Smooth muscle cell (in vitro differentiated cells): ENCODE results near the gene GFM2. TPM values are rescaled to one million over a fixed set of nuclear protein-coding genes. Genes with fewer than 3 reads are reported as not detected.

Experiments used
- DNase-seq: peaks from one replicate; lab custom pipeline; 2025; ENCODE audit not compliant: unreplicated experiment; lab: John Stamatoyannopoulos, UW
- H2AFZ ChIP-seq: fragments of 200-600 bp; sonication (generic); 2 replicates; pipeline ENCODE4 v1.6.0; 2016; ENCODE audit warnings: antibody characterized with exemption, low read depth, mild to moderate bottlenecking
- H3F3A ChIP-seq: fragments of 200-600 bp; sonication (generic); 2 replicates; pipeline ENCODE4 v1.6.0; 2017; ENCODE audit warnings: antibody characterized with exemption, low read depth
- H3K27ac ChIP-seq: fragments of 200-600 bp; sonication (generic); 2 replicates; pipeline ENCODE4 v1.5.1; 2016; ENCODE audit warnings: low read depth, mild to moderate bottlenecking
- H3K27me3 ChIP-seq: fragments of 200-600 bp; sonication (generic); 2 replicates; pipeline ENCODE4 v1.6.1; 2016; ENCODE audit warnings: low read depth, mild to moderate bottlenecking
- H3K36me3 ChIP-seq: fragments of 200-600 bp; sonication (generic); 2 replicates; pipeline ENCODE4 v1.5.1; 2016; ENCODE audit warnings: low read depth
- H3K4me1 ChIP-seq: fragments of 200-600 bp; sonication (generic); 2 replicates; pipeline ENCODE4 v1.5.1; 2016; ENCODE audit warnings: low read depth
- H3K4me2 ChIP-seq: fragments of 200-600 bp; sonication (generic); 2 replicates; pipeline ENCODE4 v1.6.0; 2016; ENCODE audit warnings: mild to moderate bottlenecking
- H3K4me3 ChIP-seq: fragments of 200-600 bp; sonication (generic); 2 replicates; pipeline ENCODE4 v1.5.1; 2016; ENCODE audit warnings: mild to moderate bottlenecking
- H3K79me2 ChIP-seq: fragments of 200-600 bp; sonication (generic); 2 replicates; pipeline ENCODE4 v1.6.0; 2016; ENCODE audit warnings: low read depth, mild to moderate bottlenecking
- H3K9ac ChIP-seq: fragments of 200-600 bp; sonication (generic); 2 replicates; pipeline ENCODE4 v1.6.0; 2016; ENCODE audit warnings: low read depth
- H3K9me3 ChIP-seq: fragments of 200-600 bp; sonication (generic); replicated peaks from 2 replicates; pipeline ENCODE4 v1.5.1; 2016; ENCODE audit warnings: low read depth
- H4K20me1 ChIP-seq: fragments of 200-600 bp; sonication (generic); 2 replicates; pipeline ENCODE4 v1.6.0; 2016; ENCODE audit warnings: low read depth
- WGBS: methylation state at CpG from one replicate; pipeline ENCODE4 v1.1.7; 2016; ENCODE audit warnings: low lambda C conversion rate; 5-methylcytosine and 5-hydroxymethylcytosine counted together
- polyA plus RNA-seq: library from polyadenylated mRNA; unstranded; fragments of >200 nt; fragmentation: Nextera tagmentation; extraction: Ambion mirVana; gene quantifications from 2 replicates; pipeline ENCODE4 v1.2.1, GENCODE V29; 2016
- total RNA-seq: library from RNA; depleted of rRNA; stranded (reverse); fragments of >200 nt; gene quantifications from 2 replicates; pipeline ENCODE4 v1.2.3, GENCODE V29; 2014
- TF ChIP-seq, protein P1 (sequence below): fragments of 200-600 bp; sonication (generic); IDR thresholded peaks from 2 replicates; pipeline ENCODE4 v1.5.1; 2017; ENCODE audit warnings: borderline replicate concordance, mild to moderate bottlenecking, antibody characterized with exemption; ENCODE audit not compliant: insufficient read depth, poor library complexity, severe bottlenecking

Gene GFM2
- total and polyA plus RNA-seq, 2 experiments from 2014 or later: 22.9 to 46.7 TPM

DNA sequence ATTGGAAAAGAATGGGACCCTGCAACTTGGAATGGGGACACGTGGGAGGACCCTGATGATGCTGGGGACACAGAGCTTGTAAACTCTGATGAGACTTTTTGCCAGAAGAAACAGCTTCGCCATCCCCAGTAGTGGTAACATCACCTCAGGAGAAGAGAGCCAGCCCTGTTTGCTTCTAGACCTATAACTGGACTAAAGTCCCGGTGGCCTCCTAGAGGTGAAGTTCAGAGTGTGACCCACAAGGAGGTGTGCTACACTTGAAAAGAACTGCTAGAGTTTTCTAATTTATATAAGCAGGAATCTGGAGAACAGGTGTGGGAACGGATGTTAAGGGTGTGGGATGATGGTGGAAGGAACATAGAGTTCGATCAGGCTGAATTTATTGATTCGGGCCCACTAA, 19.9 kb upstream of the GFM2 start:
- Histone ChIP-seq H3K4me3 (no peak overlapping the region), H4K20me1 (no peaks in the 10 kb centered on the region), H3K4me1 (no peaks in the 10 kb centered on the region), H2AFZ (no peak overlapping the region), H3K36me3 (no peaks in the 10 kb centered on the region), H3K4me2 (no peak overlapping the region), H3K27me3 (no peaks in the 10 kb centered on the region), H3K27ac (no peak overlapping the region), H3K79me2 (no peaks in the 10 kb centered on the region), H3K9me3 (no peaks in the 10 kb centered on the region), H3F3A (no peaks in the 10 kb centered on the region), H3K9ac (no peak overlapping the region)
- DNase-seq: no peak
- TF ChIP-seq, protein P1, sequence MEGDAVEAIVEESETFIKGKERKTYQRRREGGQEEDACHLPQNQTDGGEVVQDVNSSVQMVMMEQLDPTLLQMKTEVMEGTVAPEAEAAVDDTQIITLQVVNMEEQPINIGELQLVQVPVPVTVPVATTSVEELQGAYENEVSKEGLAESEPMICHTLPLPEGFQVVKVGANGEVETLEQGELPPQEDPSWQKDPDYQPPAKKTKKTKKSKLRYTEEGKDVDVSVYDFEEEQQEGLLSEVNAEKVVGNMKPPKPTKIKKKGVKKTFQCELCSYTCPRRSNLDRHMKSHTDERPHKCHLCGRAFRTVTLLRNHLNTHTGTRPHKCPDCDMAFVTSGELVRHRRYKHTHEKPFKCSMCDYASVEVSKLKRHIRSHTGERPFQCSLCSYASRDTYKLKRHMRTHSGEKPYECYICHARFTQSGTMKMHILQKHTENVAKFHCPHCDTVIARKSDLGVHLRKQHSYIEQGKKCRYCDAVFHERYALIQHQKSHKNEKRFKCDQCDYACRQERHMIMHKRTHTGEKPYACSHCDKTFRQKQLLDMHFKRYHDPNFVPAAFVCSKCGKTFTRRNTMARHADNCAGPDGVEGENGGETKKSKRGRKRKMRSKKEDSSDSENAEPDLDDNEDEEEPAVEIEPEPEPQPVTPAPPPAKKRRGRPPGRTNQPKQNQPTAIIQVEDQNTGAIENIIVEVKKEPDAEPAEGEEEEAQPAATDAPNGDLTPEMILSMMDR: no peak
- 96% methylated on average over 6 of the region's 6 CpGs for WGBS

DNA sequence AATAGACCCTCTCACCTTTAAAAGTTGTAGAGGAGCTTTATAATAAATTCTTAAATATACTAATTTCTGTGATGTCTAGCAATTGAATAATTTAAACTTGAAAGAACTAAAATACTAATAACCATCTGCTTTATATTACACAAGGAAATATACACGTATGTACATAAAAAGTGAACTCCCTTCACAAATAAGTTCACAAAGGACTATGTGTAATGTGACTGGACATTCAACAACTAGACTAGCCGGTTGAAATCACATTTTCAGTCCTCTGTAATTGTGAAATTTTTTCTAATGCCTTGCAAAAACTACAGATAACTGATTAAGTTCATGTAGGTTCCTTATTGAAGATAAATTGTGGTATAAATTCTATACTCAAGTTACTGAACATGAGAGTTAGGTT, 11.7 kb upstream of the GFM2 start:
- H4K20me1 ChIP-seq: no peaks in the 10 kb centered on the region
- DNase-seq: no peak
- WGBS: 95% methylated on average over 2 of the region's 2 CpGs
- no peak overlapping the region for H3K27ac ChIP-seq
- no peaks in the 10 kb centered on the region for H3K79me2 ChIP-seq
- no peaks in the 10 kb centered on the region for H3K27me3 ChIP-seq
- no peak overlapping the region for H3K9ac ChIP-seq
- H2AFZ ChIP-seq: no peak overlapping the region
- H3K36me3 ChIP-seq: peaks cover 11% of the 10 kb centered on the region
- H3K4me2 ChIP-seq: no peak overlapping the region
- H3K4me1 ChIP-seq: no peaks in the 10 kb centered on the region
- TF ChIP-seq, protein P1: no peak
- no peaks in the 10 kb centered on the region for H3K9me3 ChIP-seq
- peaks cover 6% of the 10 kb centered on the region for H3F3A ChIP-seq
- no peak overlapping the region for H3K4me3 ChIP-seq

- Histone ChIP-seq H3K9me3 (no peaks in the 10 kb centered on the region), H3F3A (no peaks in the 10 kb centered on the region), H3K36me3 (peaks cover 21% of the 10 kb centered on the region), H2AFZ (no peak overlapping the region), H3K4me3 (no peak overlapping the region), H3K4me2 (no peak overlapping the region), H3K27me3 (no peaks in the 10 kb centered on the region), H3K4me1 (peaks cover 6% of the 10 kb centered on the region), H3K27ac (no peak overlapping the region), H3K9ac (no peak overlapping the region), H3K79me2 (peaks cover 13% of the 10 kb centered on the region), H4K20me1 (no peaks in the 10 kb centered on the region)
- TF ChIP-seq, protein P1: no peak
- WGBS: 82% methylated on average over 7 of the region's 7 CpGs
- DNase-seq: no peak
Observed at GRCh38 chr5:74772359-74772758, 5.4 kb upstream of the GFM2 start.

DNA sequence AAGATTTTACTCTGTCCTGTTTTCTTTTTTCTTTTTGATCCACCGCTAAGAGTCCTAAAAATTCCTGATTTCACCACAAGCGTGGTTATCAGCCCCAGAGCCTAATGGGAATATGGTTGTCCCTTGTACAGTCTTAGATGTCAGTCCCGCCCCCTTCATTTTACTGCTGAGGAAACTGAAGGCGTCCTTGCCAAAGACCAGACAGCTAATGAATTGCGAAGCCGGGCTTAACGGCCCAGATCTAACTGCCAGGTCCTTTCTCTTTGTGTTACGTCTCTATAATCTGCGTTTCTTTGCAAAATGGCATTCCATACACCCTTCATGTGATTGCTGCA, 629 bp upstream of the GFM2 start:
- Histone ChIP-seq H3K9me3 (no peaks in the 10 kb centered on the region), H2AFZ (peak overlapping the region; percentile 99), H3K9ac (peak overlapping the region; percentile 71), H3K27ac (no peak overlapping the region), H3K4me2 (peak overlapping the region; percentile 93), H3K4me3 (peak overlapping the region; percentile 94), H3K27me3 (no peaks in the 10 kb centered on the region), H3F3A (no peaks in the 10 kb centered on the region), H3K4me1 (peaks cover 18% of the 10 kb centered on the region), H4K20me1 (no peaks in the 10 kb centered on the region), H3K36me3 (peaks cover 14% of the 10 kb centered on the region), H3K79me2 (peaks cover 40% of the 10 kb centered on the region)
- 0% methylated on average over 9 of the region's 9 CpGs for WGBS
- TF ChIP-seq, protein P1: no peak
- DNase-seq: no peak
